Keratinocyte (primary cell): ENCODE data around the gene ERGIC2. TPM values are rescaled to one million over a fixed set of nuclear protein-coding genes. Genes with fewer than 3 reads are reported as not detected.

ENCODE experiments used
- DNase-seq: peaks from one replicate; pipeline ENCODE4 v3.0.0-alpha.2; 2011; ENCODE audit warnings: low read depth, missing footprints, low spot score
- FAIRE-seq: peaks from 2 replicates; lab custom pipeline; 2011; peaks lifted over from hg19 to GRCh38; lab: Jason Lieb, UNC
- H2AFZ ChIP-seq: 2 replicates; pipeline ENCODE4 v1.6.0; 2012; ENCODE audit warnings: low read length, control low read depth, inconsistent platforms; ENCODE audit not compliant: control insufficient read depth
- H3K27ac ChIP-seq: 2 replicates; pipeline ENCODE4 v1.5.1; 2011; ENCODE audit warnings: low read length; ENCODE audit not compliant: control insufficient read depth, insufficient read depth
- H3K27me3 ChIP-seq: 3 replicates; pipeline ENCODE4 v1.6.0; 2011; ENCODE audit warnings: low read length; ENCODE audit not compliant: control insufficient read depth, insufficient read depth; ENCODE audit errors: extremely low read depth
- H3K36me3 ChIP-seq, 2 experiments: 2 replicates in 1 of 2; 3 replicates in 1 of 2; pipeline ENCODE4 v1.5.1; 2011; ENCODE audit warnings: low read length in 2 of 2, mild to moderate bottlenecking in 1 of 2; ENCODE audit not compliant: control insufficient read depth in 2 of 2, insufficient read depth in 2 of 2; ENCODE audit errors: extremely low read depth in 1 of 2
- H3K4me1 ChIP-seq: 3 replicates; pipeline ENCODE4 v1.5.1; 2011; ENCODE audit warnings: low read length; ENCODE audit not compliant: control insufficient read depth, insufficient read depth; ENCODE audit errors: extremely low read depth
- H3K4me2 ChIP-seq: 3 replicates; pipeline ENCODE4 v1.6.0; 2011; ENCODE audit warnings: low read depth, low read length; ENCODE audit not compliant: control insufficient read depth, insufficient read depth; ENCODE audit errors: extremely low read depth
- H3K4me3 ChIP-seq, 3 experiments: fragments of 200-600 bp in 1 of 3; sonication (generic) in 1 of 3; 2 replicates in 2 of 3; 3 replicates in 1 of 3; pipeline ENCODE4 v1.5.1; 2011 to 2016; ENCODE audit warnings: low read length in 3 of 3, mild to moderate bottlenecking in 3 of 3, control low read depth in 2 of 3, inconsistent platforms in 1 of 3, low read depth in 1 of 3, mixed read lengths in 1 of 3, mixed run types in 1 of 3, moderate library complexity in 1 of 3; ENCODE audit not compliant: control insufficient read depth in 2 of 3, insufficient read depth in 2 of 3; ENCODE audit errors: extremely low read depth in 1 of 3
- H3K79me2 ChIP-seq: 2 replicates; pipeline ENCODE4 v1.6.0; 2012; ENCODE audit warnings: low read length; ENCODE audit not compliant: control insufficient read depth, insufficient read depth
- H3K9ac ChIP-seq: 3 replicates; pipeline ENCODE4 v1.6.0; 2011; ENCODE audit warnings: low read length; ENCODE audit not compliant: control insufficient read depth, insufficient read depth; ENCODE audit errors: extremely low read depth
- H3K9me1 ChIP-seq: 3 replicates; pipeline ENCODE4 v1.6.0; 2011; ENCODE audit warnings: low read length; ENCODE audit not compliant: control insufficient read depth, insufficient read depth; ENCODE audit errors: extremely low read depth
- H3K9me3 ChIP-seq: 2 replicates; pipeline ENCODE4 v1.5.1; 2012; ENCODE audit warnings: low read depth, low read length; ENCODE audit not compliant: control insufficient read depth
- H4K20me1 ChIP-seq: 3 replicates; pipeline ENCODE4 v1.6.0; 2011; ENCODE audit warnings: low read length; ENCODE audit not compliant: control insufficient read depth, insufficient read depth; ENCODE audit errors: extremely low read depth
- EZH2 ChIP-seq: IDR thresholded peaks from one replicate; pipeline ENCODE4 v1.6.1; 2012; ENCODE audit warnings: inconsistent platforms, mild to moderate bottlenecking, low read length, moderate library complexity
- dilution Hi-C: fragments of 300-500 bp; cut with MboI; formaldehyde crosslinking; loops from one replicate; pipeline ENCODE4 v1.7.0; 2020; ENCODE audit warnings: low sequenced_read_pairs; ENCODE audit not compliant: extremely low pct_ligation_motif_present
- polyA plus RNA-seq, 5 experiments: library from polyadenylated mRNA; depleted of rRNA in 3 of 5; stranded (reverse) in 3 of 5; stranded (forward) in 1 of 5; unstranded in 1 of 5; fragments of >200 nt; gene quantifications; 1 replicate in 1 of 5; 2 replicates in 3 of 5; 3 replicates in 1 of 5; pipeline versions ENCODE4 v1.2.1 to v1.2.3, GENCODE V29; 2011 to 2012; ENCODE audit warnings: missing spikeins in 2 of 5, low read depth in 1 of 5, low replicate concordance in 1 of 5
- TF ChIP-seq, protein P1 (sequence below), 3 experiments: IDR thresholded peaks in 1 of 3; conservative IDR thresholded peaks in 1 of 3; optimal IDR thresholded peaks in 1 of 3; 2 replicates in 2 of 3; 3 replicates in 1 of 3; pipeline versions ENCODE3 to v1.5.1; 2011; ENCODE audit warnings: low read length in 3 of 3, mild to moderate bottlenecking in 3 of 3, moderate library complexity in 2 of 3, control low read depth in 1 of 3, inconsistent platforms in 1 of 3; ENCODE audit not compliant: insufficient read depth in 2 of 3; ENCODE audit errors: extremely low read depth in 1 of 3

Gene ERGIC2
- polyA plus RNA-seq, 1 donor (not counting 4 experiments of a cell fraction or from before 2014, with no cell fraction given): 62.4 TPM

DNA sequence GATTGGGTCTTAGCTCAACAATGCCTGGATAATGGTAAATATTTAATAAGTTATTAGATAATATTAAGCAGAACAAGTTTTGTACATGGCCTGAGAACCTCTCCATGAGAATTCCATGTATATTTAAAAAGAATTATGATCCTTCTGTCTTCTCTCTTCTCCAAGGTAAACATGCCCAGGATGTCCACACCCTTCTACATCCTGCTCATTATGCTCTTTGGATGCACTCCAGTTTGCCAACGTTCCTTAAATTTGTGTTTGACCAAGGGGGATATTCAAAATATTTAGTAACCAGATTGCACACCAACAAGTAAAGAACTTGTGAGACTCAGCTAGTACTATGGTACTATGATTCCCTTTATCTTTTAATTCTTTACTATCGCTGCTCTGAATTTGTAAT is 44.8 kb upstream of the ERGIC2 start:
- peaks cover 15% of the 10 kb centered on the region for H3K4me1 ChIP-seq
- H3K27ac ChIP-seq: no peak overlapping the region
- TF ChIP-seq, protein P1, sequence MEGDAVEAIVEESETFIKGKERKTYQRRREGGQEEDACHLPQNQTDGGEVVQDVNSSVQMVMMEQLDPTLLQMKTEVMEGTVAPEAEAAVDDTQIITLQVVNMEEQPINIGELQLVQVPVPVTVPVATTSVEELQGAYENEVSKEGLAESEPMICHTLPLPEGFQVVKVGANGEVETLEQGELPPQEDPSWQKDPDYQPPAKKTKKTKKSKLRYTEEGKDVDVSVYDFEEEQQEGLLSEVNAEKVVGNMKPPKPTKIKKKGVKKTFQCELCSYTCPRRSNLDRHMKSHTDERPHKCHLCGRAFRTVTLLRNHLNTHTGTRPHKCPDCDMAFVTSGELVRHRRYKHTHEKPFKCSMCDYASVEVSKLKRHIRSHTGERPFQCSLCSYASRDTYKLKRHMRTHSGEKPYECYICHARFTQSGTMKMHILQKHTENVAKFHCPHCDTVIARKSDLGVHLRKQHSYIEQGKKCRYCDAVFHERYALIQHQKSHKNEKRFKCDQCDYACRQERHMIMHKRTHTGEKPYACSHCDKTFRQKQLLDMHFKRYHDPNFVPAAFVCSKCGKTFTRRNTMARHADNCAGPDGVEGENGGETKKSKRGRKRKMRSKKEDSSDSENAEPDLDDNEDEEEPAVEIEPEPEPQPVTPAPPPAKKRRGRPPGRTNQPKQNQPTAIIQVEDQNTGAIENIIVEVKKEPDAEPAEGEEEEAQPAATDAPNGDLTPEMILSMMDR (optimal IDR thresholded peaks at IDR 0.05 in 1 of 3, IDR thresholded peaks at IDR 0.05 in 1 of 3, conservative IDR thresholded peaks at IDR 0.05 in 1 of 3; ENCODE audit: extremely low read depth in 1 of 3, insufficient read depth in 2 of 3, low read length in 3 of 3): no peak
- no peak for TF ChIP-seq EZH2
- H3K36me3 ChIP-seq: no peaks in the 10 kb centered on the region
- no peak overlapping the region for H3K4me3 ChIP-seq
- no peaks in the 10 kb centered on the region for H3K27me3 ChIP-seq
- no peaks in the 10 kb centered on the region for H3K79me2 ChIP-seq
- no peak overlapping the region for H3K9ac ChIP-seq
- no peak overlapping the region for H2AFZ ChIP-seq
- no peaks in the 10 kb centered on the region for H4K20me1 ChIP-seq
- dilution Hi-C loops: no loop called here
- FAIRE-seq: no peak
- no peak overlapping the region for H3K4me2 ChIP-seq
- no peaks in the 10 kb centered on the region for H3K9me1 ChIP-seq
- no peak for DNase-seq
- no peaks in the 10 kb centered on the region for H3K9me3 ChIP-seq

DNA sequence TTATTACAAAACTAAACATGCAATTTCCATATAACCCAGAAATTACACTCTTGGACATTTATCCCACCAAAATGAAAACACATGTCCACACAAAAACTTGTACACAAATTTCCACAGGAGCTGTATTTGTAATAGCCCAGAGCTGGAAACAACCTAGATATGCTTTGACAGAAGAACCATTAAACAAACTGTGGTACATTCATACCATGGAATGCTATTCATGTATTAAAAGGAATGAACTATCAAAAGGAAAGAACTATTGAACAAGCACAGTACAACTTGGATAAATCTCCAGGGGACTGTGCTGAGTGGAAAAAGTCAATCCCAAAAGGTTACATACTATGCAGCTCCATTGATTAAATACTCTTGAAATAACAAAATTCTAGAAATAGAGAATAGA is 35.8 kb upstream of the ERGIC2 start:
- H3K9me1 ChIP-seq: no peaks in the 10 kb centered on the region
- FAIRE-seq (no peak), DNase-seq (no peak)
- H3K27me3 ChIP-seq: no peaks in the 10 kb centered on the region
- H3K4me3 ChIP-seq: no peak overlapping the region
- no peak for TF ChIP-seq EZH2
- TF ChIP-seq, protein P1 (optimal IDR thresholded peaks at IDR 0.05 in 1 of 3, IDR thresholded peaks at IDR 0.05 in 1 of 3, conservative IDR thresholded peaks at IDR 0.05 in 1 of 3; ENCODE audit: extremely low read depth in 1 of 3, insufficient read depth in 2 of 3, low read length in 3 of 3): no peak
- no peak overlapping the region for H2AFZ ChIP-seq
- H3K9me3 ChIP-seq: no peaks in the 10 kb centered on the region
- no peaks in the 10 kb centered on the region for H4K20me1 ChIP-seq
- H3K4me1 ChIP-seq: no peaks in the 10 kb centered on the region
- no peak overlapping the region for H3K9ac ChIP-seq
- dilution Hi-C loops: no loop called here
- no peak overlapping the region for H3K27ac ChIP-seq
- no peaks in the 10 kb centered on the region for H3K36me3 ChIP-seq
- no peak overlapping the region for H3K4me2 ChIP-seq
- H3K79me2 ChIP-seq: no peaks in the 10 kb centered on the region
